Vagina (tissue), 2 donors: ENCODE data around the gene PRICKLE2. TPM values are rescaled to one million over a fixed set of nuclear protein-coding genes. Genes with fewer than 3 reads are reported as not detected.

ENCODE experiments used
- DNase-seq, 2 donors: peaks; one replicate each; pipeline ENCODE4 v3.0.0-alpha.2; 2017; ENCODE audit errors: extremely low spot score in 2 of 2
- H3K27ac ChIP-seq: fragments of 200-600 bp; sonication (generic); one replicate; pipeline ENCODE4 v1.5.1; 2019
- H3K27me3 ChIP-seq: fragments of 200-600 bp; sonication (generic); one replicate; pipeline ENCODE4 v1.5.1; 2019
- H3K36me3 ChIP-seq, 2 donors: fragments of 200-600 bp; sonication (generic); one replicate each; pipeline ENCODE4 v1.5.1; 2017 to 2019
- H3K4me1 ChIP-seq: fragments of 200-600 bp; sonication (generic); one replicate; pipeline ENCODE4 v1.5.1; 2019
- H3K4me3 ChIP-seq, 2 donors: fragments of 200-600 bp; sonication (generic); 1 replicate in 1 of 2; 2 replicates in 1 of 2; pipeline ENCODE4 v1.5.1; 2016 to 2019
- H3K9me3 ChIP-seq: fragments of 200-600 bp; sonication (generic); one replicate; pipeline ENCODE4 v1.5.1; 2019
- POLR2A ChIP-seq, 2 donors: fragments of 450-650 bp; IDR thresholded peaks; one replicate each; pipeline ENCODE4 v1.6.1; 2017; ENCODE audit warnings: antibody characterized with exemption in 2 of 2, mild to moderate bottlenecking in 2 of 2, moderate library complexity in 2 of 2
- POLR2AphosphoS5 ChIP-seq, 2 donors: sonication (generic); formaldehyde crosslinking; IDR thresholded peaks; one replicate each; pipeline ENCODE4 v1.9.0; 2017; ENCODE audit warnings: antibody characterized with exemption in 2 of 2, mild to moderate bottlenecking in 2 of 2, low read depth in 1 of 2; ENCODE audit not compliant: insufficient read depth in 1 of 2
- intact Hi-C: fragments of 100-400 bp; cut with DNase I; formaldehyde crosslinking; loops from one replicate; pipeline ENCODE4 v1.15.1; 2023
- total RNA-seq: library from RNA; depleted of rRNA; stranded (reverse); fragments of >200 nt; gene quantifications from one replicate; pipeline ENCODE4 v1.2.3, GENCODE V29; 2016
- TF ChIP-seq, protein P1 (sequence below), 3 experiments: fragments of 450-650 bp in 2 of 3; fragments of 200-600 bp in 1 of 3; sonication (generic) in 1 of 3; IDR thresholded peaks; one replicate each; pipeline ENCODE4 v1.5.1; 2017 to 2019; ENCODE audit warnings: antibody characterized with exemption in 3 of 3, mild to moderate bottlenecking in 2 of 3, moderate library complexity in 2 of 3

Gene PRICKLE2
- total RNA-seq, 1 donor from 2014 or later, result 39.3 TPM

DNA sequence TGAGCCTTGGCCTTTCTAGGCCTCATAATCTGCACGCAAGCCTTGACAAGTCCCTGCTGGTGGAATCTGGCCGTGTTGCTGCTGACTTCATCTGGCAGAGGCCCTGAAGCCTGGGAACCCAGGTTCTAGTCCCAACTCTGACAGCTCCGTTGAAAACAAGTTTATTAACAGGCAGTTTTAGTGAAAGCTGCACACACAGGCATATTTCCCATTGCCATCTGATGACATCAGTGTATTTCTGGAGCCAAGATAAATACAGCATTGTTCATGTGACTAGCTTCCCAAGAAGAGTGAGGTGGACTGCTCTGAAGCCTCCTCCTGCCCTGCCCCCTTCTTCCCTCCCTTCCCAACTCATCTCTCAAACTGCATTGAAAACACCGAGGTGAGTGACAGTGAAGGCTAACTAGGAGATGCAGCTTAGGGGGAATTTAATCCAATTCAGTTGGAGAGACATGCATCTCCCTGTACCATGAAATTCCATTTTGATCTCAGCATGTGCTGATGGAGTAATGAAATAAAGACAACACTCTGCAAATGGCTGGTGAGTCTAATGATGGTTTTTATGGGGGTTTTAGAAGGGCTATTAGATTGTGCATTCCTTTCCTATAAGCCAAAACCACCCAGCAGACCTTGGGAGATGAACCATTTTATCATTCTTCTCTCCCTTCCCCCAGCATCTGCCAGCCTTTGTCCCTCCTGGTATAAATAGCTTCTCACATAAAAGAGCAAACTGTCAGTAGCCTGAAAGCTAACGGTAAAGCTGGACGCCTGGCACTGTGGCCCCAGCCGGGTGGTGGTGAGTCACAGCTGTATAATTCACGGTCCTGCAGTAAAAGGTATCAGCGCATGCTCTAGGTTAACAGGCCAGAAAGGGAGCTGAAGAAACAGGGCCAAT lies 38.0 kb downstream of the PRICKLE2 start:
- TF ChIP-seq POLR2A (IDR thresholded peaks at IDR 0.05) (no peak), POLR2AphosphoS5 (IDR thresholded peaks at IDR 0.05; ENCODE audit: insufficient read depth in 1 of 2, low read depth in 1 of 2) (peak in 1 of 2 donors; percentile 84)
- TF ChIP-seq, protein P1, sequence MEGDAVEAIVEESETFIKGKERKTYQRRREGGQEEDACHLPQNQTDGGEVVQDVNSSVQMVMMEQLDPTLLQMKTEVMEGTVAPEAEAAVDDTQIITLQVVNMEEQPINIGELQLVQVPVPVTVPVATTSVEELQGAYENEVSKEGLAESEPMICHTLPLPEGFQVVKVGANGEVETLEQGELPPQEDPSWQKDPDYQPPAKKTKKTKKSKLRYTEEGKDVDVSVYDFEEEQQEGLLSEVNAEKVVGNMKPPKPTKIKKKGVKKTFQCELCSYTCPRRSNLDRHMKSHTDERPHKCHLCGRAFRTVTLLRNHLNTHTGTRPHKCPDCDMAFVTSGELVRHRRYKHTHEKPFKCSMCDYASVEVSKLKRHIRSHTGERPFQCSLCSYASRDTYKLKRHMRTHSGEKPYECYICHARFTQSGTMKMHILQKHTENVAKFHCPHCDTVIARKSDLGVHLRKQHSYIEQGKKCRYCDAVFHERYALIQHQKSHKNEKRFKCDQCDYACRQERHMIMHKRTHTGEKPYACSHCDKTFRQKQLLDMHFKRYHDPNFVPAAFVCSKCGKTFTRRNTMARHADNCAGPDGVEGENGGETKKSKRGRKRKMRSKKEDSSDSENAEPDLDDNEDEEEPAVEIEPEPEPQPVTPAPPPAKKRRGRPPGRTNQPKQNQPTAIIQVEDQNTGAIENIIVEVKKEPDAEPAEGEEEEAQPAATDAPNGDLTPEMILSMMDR (IDR thresholded peaks at IDR 0.05), result peak in 1 of 3 experiments; percentile 6
- no peak overlapping the region for H3K4me3 ChIP-seq
- no peaks in the 10 kb centered on the region for H3K9me3 ChIP-seq
- peak overlapping the region; percentile 80 for H3K27ac ChIP-seq
- DNase-seq, result peak in 1 of 2 donors; percentile 95
- intact Hi-C loops, result no loop called here
- no peaks in the 10 kb centered on the region for H3K36me3 ChIP-seq
- H3K4me1 ChIP-seq, result peaks cover 77% of the 10 kb centered on the region
- H3K27me3 ChIP-seq, result no peaks in the 10 kb centered on the region

DNA sequence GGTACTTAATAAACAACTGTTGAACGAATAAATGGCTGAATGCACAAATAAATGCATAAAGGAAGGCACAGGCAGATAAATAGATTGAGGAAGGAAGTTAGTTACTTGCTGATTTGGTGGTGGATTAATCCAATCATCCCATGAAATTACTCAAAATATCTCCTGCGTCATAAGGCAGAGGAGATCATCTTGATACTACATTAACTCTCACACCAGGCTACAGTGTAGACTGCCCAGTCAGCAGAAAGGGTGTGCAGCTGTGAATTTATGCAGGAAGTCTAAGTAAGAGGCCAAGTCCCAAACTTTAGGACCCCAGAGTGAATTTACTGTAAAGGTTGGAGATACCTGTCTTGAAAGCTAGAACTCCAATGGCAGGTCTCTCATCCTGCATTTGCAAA lies 38.6 kb downstream of the PRICKLE2 start:
- no peaks in the 10 kb centered on the region for H3K9me3 ChIP-seq
- no peaks in the 10 kb centered on the region for H3K36me3 ChIP-seq
- no peak for DNase-seq
- H3K4me3 ChIP-seq, result no peak overlapping the region
- peaks cover 73% of the 10 kb centered on the region for H3K4me1 ChIP-seq
- intact Hi-C loops, result no loop called here
- TF ChIP-seq POLR2A (IDR thresholded peaks at IDR 0.05) (no peak), POLR2AphosphoS5 (IDR thresholded peaks at IDR 0.05; ENCODE audit: insufficient read depth in 1 of 2, low read depth in 1 of 2) (no peak)
- TF ChIP-seq, protein P1 (IDR thresholded peaks at IDR 0.05), result no peak
- peak overlapping the region; percentile 80 for H3K27ac ChIP-seq
- H3K27me3 ChIP-seq, result no peaks in the 10 kb centered on the region

DNA sequence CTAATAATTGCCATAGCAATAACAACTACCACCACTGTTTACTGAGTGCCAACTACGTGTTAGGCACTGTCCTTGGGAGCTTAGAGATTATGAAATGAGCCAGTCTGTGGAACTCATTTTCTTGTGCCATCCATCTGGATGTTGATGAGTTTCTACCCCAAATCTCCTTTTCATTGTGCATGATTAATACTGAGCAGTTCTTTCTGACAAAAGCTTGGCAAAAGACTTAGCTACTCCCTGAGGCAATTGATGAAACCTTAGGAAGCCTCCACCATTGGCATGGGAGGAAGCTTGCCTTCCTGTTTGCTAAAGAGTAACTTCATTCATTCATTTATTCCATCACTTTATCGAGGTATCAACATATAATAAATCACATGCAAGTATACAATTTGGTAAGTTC lies 39.8 kb downstream of the PRICKLE2 start:
- Histone ChIP-seq H3K36me3 (no peaks in the 10 kb centered on the region), H3K4me1 (peaks cover 62% of the 10 kb centered on the region), H3K9me3 (no peaks in the 10 kb centered on the region), H3K27ac (peak overlapping the region; percentile 80), H3K4me3 (no peak overlapping the region), H3K27me3 (no peaks in the 10 kb centered on the region)
- TF ChIP-seq POLR2AphosphoS5 (IDR thresholded peaks at IDR 0.05; ENCODE audit: insufficient read depth in 1 of 2, low read depth in 1 of 2) (no peak), POLR2A (IDR thresholded peaks at IDR 0.05) (no peak)
- TF ChIP-seq, protein P1 (IDR thresholded peaks at IDR 0.05), result no peak
- DNase-seq, result no peak
- intact Hi-C loops, result no loop called here

DNA sequence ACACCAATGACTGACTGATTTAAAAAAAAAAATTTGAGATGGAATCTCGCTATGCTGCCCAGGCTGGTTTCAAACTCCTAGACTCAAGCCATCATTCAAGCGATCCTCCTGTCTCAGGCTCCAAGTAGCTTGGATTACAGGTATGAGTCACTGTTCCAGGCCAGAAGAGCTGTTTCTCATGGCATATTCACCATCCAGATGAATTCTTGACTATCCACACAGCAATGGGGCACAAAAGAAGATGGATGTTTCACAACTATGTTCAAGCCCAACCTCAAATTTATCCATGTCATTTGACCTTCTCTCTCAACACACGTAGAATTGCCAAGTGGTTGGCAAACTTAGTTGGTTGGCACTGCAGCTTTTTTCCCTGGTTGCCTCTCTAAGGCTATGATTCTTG lies 40.6 kb downstream of the PRICKLE2 start:
- peaks cover 54% of the 10 kb centered on the region for H3K4me1 ChIP-seq
- TF ChIP-seq, protein P1 (IDR thresholded peaks at IDR 0.05), result no peak
- TF ChIP-seq POLR2AphosphoS5 (IDR thresholded peaks at IDR 0.05; ENCODE audit: insufficient read depth in 1 of 2, low read depth in 1 of 2), result no peak
- no peak for TF ChIP-seq POLR2A (IDR thresholded peaks at IDR 0.05)
- H3K27ac ChIP-seq, result peak overlapping the region; percentile 80
- no peaks in the 10 kb centered on the region for H3K9me3 ChIP-seq
- H3K27me3 ChIP-seq, result no peaks in the 10 kb centered on the region
- intact Hi-C loops, result no loop called here
- no peak for DNase-seq
- H3K36me3 ChIP-seq, result no peaks in the 10 kb centered on the region
- no peak overlapping the region for H3K4me3 ChIP-seq

DNA sequence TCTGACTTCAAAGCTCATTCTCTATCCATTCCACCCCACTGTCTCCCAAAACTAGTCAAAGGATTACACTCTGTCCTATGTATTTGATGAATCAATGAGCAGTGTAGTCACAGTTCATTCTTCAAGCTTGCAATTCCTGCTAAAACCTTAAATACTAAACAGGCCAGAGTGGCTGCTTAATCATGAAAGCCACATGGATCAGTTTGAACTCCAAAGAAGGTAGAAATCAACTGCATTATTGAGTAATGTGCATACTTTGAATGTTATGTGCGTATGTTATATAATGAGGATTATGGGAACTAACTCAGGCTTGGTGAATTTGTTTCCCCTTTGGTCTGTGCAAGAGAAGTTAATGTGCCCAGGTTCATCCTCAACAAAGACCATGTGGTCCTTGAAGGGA lies 45.4 kb downstream of the PRICKLE2 start:
- TF ChIP-seq POLR2A (IDR thresholded peaks at IDR 0.05) (no peak), POLR2AphosphoS5 (IDR thresholded peaks at IDR 0.05; ENCODE audit: insufficient read depth in 1 of 2, low read depth in 1 of 2) (no peak)
- TF ChIP-seq, protein P1 (IDR thresholded peaks at IDR 0.05), result no peak
- no peak overlapping the region for H3K27ac ChIP-seq

More for the DNA sequence above, 45.4 kb downstream of the PRICKLE2 start:
- no peaks in the 10 kb centered on the region for H3K9me3 ChIP-seq
- DNase-seq, result no peak
- H3K4me3 ChIP-seq, result no peak overlapping the region
- H3K36me3 ChIP-seq, result no peaks in the 10 kb centered on the region
- peaks cover 7% of the 10 kb centered on the region for H3K4me1 ChIP-seq
- no peaks in the 10 kb centered on the region for H3K27me3 ChIP-seq
- intact Hi-C loops, result no loop called here
